ENCODE measurements around the gene GRID2.

GRCh38 chr4:93414041-93414550, 1110.3 kb downstream of the GRID2 start:
- TF ChIP-seq, protein P1, sequence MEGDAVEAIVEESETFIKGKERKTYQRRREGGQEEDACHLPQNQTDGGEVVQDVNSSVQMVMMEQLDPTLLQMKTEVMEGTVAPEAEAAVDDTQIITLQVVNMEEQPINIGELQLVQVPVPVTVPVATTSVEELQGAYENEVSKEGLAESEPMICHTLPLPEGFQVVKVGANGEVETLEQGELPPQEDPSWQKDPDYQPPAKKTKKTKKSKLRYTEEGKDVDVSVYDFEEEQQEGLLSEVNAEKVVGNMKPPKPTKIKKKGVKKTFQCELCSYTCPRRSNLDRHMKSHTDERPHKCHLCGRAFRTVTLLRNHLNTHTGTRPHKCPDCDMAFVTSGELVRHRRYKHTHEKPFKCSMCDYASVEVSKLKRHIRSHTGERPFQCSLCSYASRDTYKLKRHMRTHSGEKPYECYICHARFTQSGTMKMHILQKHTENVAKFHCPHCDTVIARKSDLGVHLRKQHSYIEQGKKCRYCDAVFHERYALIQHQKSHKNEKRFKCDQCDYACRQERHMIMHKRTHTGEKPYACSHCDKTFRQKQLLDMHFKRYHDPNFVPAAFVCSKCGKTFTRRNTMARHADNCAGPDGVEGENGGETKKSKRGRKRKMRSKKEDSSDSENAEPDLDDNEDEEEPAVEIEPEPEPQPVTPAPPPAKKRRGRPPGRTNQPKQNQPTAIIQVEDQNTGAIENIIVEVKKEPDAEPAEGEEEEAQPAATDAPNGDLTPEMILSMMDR (conservative IDR thresholded peaks at IDR 0.05; ENCODE audit: low read depth, low read length) = no peak
- TF ChIP-seq POLR2A (IDR thresholded peaks at IDR 0.05; ENCODE audit: low read depth, low read length) (no peak), BHLHE40 (IDR thresholded peaks at IDR 0.05; ENCODE audit: low read depth, low read length) (no peak), FOS (IDR thresholded peaks at IDR 0.05; ENCODE audit: low read depth, low read length) (no peak), MAFK (IDR thresholded peaks at IDR 0.05; ENCODE audit: low read depth, low read length) (no peak), SMC3 (IDR thresholded peaks at IDR 0.05; ENCODE audit: low read depth, low read length) (no peak), MAZ (IDR thresholded peaks at IDR 0.05; ENCODE audit: borderline replicate concordance, low read depth, low read length) (no peak), CEBPB (IDR thresholded peaks at IDR 0.05; ENCODE audit: low read depth, low read length) (0 out of 2 replicates have a peak, but pooled peaks have one; percentile 15), CHD1 (IDR thresholded peaks at IDR 0.05; ENCODE audit: low read depth, low read length) (no peak), NFE2L2 (IDR thresholded peaks at IDR 0.05; ENCODE audit: low read depth, low read length) (no peak), MXI1 (IDR thresholded peaks at IDR 0.05; ENCODE audit: borderline replicate concordance, low read depth, low read length) (no peak), RAD21 (IDR thresholded peaks at IDR 0.05; ENCODE audit: low read length) (no peak), RCOR1 (IDR thresholded peaks at IDR 0.05; ENCODE audit: insufficient replicate concordance, low read length) (no peak)
- TF ChIP-seq, protein P2, sequence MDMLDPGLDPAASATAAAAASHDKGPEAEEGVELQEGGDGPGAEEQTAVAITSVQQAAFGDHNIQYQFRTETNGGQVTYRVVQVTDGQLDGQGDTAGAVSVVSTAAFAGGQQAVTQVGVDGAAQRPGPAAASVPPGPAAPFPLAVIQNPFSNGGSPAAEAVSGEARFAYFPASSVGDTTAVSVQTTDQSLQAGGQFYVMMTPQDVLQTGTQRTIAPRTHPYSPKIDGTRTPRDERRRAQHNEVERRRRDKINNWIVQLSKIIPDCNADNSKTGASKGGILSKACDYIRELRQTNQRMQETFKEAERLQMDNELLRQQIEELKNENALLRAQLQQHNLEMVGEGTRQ (IDR thresholded peaks at IDR 0.05; ENCODE audit: low read depth, low read length) = no peak
